Urothelium cell line (cell line): Measurements from ENCODE around the gene RAP1GAP2.
A peak's percentile ranks its signal among the peaks of the same experiment; 100 is the strongest.

Source experiments
- DNase-seq: peaks from one replicate; pipeline ENCODE4 v3.0.0; 2011; ENCODE audit warnings: low spot score, mixed read lengths
- FAIRE-seq: peaks from 2 replicates; lab custom pipeline; 2011; peaks lifted over from hg19 to GRCh38; lab: Jason Lieb, UNC

RAP1GAP2 gene

GRCh38 chr17:2939714-2940351, 143.6 kb downstream of the RAP1GAP2 start:
- no peak for FAIRE-seq

GRCh38 chr17:2940352-2940751, 144.1 kb downstream of the RAP1GAP2 start:
- DNase-seq (no peak), FAIRE-seq (no peak)

More at GRCh38 chr17:2939714-2940351, 143.6 kb downstream of the RAP1GAP2 start:
- no peak for DNase-seq

GRCh38 chr17:2943981-2944380, 147.7 kb downstream of the RAP1GAP2 start:
- no peak for DNase-seq
- no peak for FAIRE-seq

- FAIRE-seq (no peak), DNase-seq (no peak)
Measured at GRCh38 chr17:2945299-2945698, 149.1 kb downstream of the RAP1GAP2 start.

- FAIRE-seq, result no peak
- DNase-seq, result no peak
Measured at GRCh38 chr17:2946144-2946543, 149.9 kb downstream of the RAP1GAP2 start.

- no peak for DNase-seq
- FAIRE-seq, result no peak
Measured at GRCh38 chr17:2947588-2947950, 151.3 kb downstream of the RAP1GAP2 start.

GRCh38 chr17:2947996-2948550, 151.8 kb downstream of the RAP1GAP2 start:
- FAIRE-seq (no peak), DNase-seq (no peak)

GRCh38 chr17:2948721-2949468, 152.7 kb downstream of the RAP1GAP2 start:
- DNase-seq, result no peak

GRCh38 chr17:2949469-2950044, 153.3 kb downstream of the RAP1GAP2 start:
- DNase-seq (peak; percentile 67), FAIRE-seq (no peak)

More at GRCh38 chr17:2948721-2949468, 152.7 kb downstream of the RAP1GAP2 start:
- no peak for FAIRE-seq

GRCh38 chr17:2950846-2951245, 154.6 kb downstream of the RAP1GAP2 start:
- no peak for FAIRE-seq
- DNase-seq, result no peak

GRCh38 chr17:2952174-2952845, 156.1 kb downstream of the RAP1GAP2 start:
- FAIRE-seq (no peak), DNase-seq (no peak)

- DNase-seq (peak; percentile 66), FAIRE-seq (peak; percentile 20)
Measured at GRCh38 chr17:2954898-2955445, 158.7 kb downstream of the RAP1GAP2 start.

GRCh38 chr17:2955931-2956582, 159.8 kb downstream of the RAP1GAP2 start:
- FAIRE-seq (no peak), DNase-seq (no peak)

GRCh38 chr17:2957631-2958286, 161.5 kb downstream of the RAP1GAP2 start:
- FAIRE-seq (no peak), DNase-seq (no peak)

- DNase-seq, result no peak
- FAIRE-seq, result no peak
Measured at GRCh38 chr17:2958706-2959222, 162.5 kb downstream of the RAP1GAP2 start.

- FAIRE-seq, result no peak
Measured at GRCh38 chr17:2959371-2960130, 163.3 kb downstream of the RAP1GAP2 start.

GRCh38 chr17:2961446-2961845, 165.2 kb downstream of the RAP1GAP2 start:
- no peak for DNase-seq
- no peak for FAIRE-seq

More at GRCh38 chr17:2959371-2960130, 163.3 kb downstream of the RAP1GAP2 start:
- DNase-seq, result no peak

GRCh38 chr17:2962236-2962635, 166.0 kb downstream of the RAP1GAP2 start:
- DNase-seq, result no peak
- no peak for FAIRE-seq

- FAIRE-seq, result no peak
- DNase-seq, result no peak
Measured at GRCh38 chr17:2962729-2963128, 166.5 kb downstream of the RAP1GAP2 start.
